ENCODE measurements around the gene ZNRF2. TPM values are rescaled to one million over a fixed set of nuclear protein-coding genes. Genes with fewer than 3 reads are reported as not detected.

The ZNRF2 gene
- total RNA-seq, 2 donors from 2014 or later, result 36.1 to 42.5 TPM

GRCh38 chr7:30382607-30383006 is 98.2 kb downstream of the ZNRF2 start:
- Histone ChIP-seq H3K4me3 (no peak overlapping the region), H3K9me3 (no peaks in the 10 kb centered on the region), H3K36me3 (replicated peaks in 1 of 2; ENCODE audit: insufficient read depth in 1 of 2, low read depth in 2 of 2) (no peaks in the 10 kb centered on the region), H3K4me1 (no peaks in the 10 kb centered on the region), H3K27ac (no peak overlapping the region), H3K27me3 (no peaks in the 10 kb centered on the region)
- DNase-seq (no peak), ATAC-seq (no peak)
- intact Hi-C loops (cut with DNase I), result no loop called here
- TF ChIP-seq, protein P1, sequence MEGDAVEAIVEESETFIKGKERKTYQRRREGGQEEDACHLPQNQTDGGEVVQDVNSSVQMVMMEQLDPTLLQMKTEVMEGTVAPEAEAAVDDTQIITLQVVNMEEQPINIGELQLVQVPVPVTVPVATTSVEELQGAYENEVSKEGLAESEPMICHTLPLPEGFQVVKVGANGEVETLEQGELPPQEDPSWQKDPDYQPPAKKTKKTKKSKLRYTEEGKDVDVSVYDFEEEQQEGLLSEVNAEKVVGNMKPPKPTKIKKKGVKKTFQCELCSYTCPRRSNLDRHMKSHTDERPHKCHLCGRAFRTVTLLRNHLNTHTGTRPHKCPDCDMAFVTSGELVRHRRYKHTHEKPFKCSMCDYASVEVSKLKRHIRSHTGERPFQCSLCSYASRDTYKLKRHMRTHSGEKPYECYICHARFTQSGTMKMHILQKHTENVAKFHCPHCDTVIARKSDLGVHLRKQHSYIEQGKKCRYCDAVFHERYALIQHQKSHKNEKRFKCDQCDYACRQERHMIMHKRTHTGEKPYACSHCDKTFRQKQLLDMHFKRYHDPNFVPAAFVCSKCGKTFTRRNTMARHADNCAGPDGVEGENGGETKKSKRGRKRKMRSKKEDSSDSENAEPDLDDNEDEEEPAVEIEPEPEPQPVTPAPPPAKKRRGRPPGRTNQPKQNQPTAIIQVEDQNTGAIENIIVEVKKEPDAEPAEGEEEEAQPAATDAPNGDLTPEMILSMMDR (IDR thresholded peaks at IDR 0.05), result no peak
- TF ChIP-seq POLR2A (IDR thresholded peaks at IDR 0.05), result no peak
- WGBS, 2 donors, result 36 to 40% methylated on average over 1 of the region's 1 CpG

DNA sequence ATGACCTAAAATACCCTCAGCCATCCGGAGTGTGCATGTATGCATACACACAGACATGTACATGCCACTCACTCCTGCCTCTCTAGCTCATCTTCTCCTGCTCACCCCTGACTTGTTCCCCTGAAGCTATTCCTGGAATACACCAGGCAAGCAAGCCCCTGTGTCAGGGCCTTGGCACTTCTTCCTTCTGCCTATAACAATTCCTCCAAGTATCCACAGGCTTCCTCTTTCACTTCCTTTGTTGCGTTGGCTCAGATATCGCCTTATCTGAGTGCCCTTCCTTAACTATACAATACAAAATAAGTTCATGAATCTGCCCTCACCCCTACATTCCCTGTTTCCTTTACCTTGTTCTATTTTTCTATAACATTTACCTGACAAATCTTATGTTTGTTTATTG is 105.4 kb downstream of the ZNRF2 start:
- no peaks in the 10 kb centered on the region for H3K36me3 ChIP-seq (replicated peaks in 1 of 2; ENCODE audit: insufficient read depth in 1 of 2, low read depth in 2 of 2)
- TF ChIP-seq, protein P1 (IDR thresholded peaks at IDR 0.05), result no peak
- no peak for TF ChIP-seq POLR2A (IDR thresholded peaks at IDR 0.05)
- H3K27me3 ChIP-seq, result no peaks in the 10 kb centered on the region
- DNase-seq (no peak), ATAC-seq (no peak)
- no peaks in the 10 kb centered on the region for H3K9me3 ChIP-seq
- H3K4me1 ChIP-seq, result no peaks in the 10 kb centered on the region
- H3K27ac ChIP-seq, result no peak overlapping the region
- intact Hi-C loops (cut with DNase I), result no loop called here
- no peak overlapping the region for H3K4me3 ChIP-seq
- WGBS, 2 donors, result 73 to 76% methylated on average over 3 of the region's 3 CpGs

DNA sequence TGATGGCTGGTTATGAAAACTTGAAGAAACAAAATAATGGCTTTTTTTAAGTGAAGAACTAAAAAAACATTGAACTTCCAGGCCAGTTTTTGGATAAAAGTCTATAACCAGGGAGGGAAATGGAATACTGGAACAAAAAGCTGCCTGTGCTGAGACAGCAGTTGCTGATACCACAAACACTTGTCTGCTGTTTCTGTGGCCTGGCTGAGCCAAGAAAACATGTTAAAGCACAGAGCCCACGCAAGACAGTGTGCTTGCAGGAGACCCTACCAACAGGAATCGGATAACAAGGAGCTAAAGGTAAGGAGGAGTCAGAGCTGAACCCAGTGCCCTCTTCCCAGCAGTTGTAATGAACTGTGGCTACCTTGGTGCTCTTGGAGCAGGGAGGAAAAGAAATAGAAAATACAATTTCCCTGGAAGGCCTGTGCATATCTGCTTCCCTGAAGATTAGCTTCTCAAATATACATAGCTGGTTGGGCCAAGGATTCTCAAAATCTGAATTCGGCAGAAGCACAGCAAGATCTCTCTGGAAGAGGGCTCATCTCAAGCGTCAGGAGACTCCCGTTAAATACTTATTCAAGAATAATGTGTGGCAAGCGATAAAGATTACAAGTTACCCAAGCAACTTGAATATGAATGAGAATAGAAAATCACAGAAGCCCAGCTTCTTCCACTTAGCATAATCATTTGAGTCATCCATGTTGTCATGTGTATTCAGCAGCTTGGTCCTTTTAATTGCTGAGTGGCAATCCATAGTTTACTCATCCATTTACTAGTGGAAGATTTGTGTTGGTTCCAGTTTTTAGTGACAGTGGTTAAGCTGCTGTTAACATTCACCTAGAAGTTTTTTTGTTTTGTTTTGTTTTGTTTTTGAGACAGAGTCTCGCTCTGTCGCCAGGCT is 106.6 kb downstream of the ZNRF2 start:
- WGBS, 2 donors, result 89 to 94% methylated on average over 8 of the region's 8 CpGs
- Histone ChIP-seq H3K4me3 (no peak overlapping the region), H3K36me3 (replicated peaks in 1 of 2; ENCODE audit: insufficient read depth in 1 of 2, low read depth in 2 of 2) (no peaks in the 10 kb centered on the region), H3K4me1 (no peaks in the 10 kb centered on the region), H3K9me3 (no peaks in the 10 kb centered on the region), H3K27ac (no peak overlapping the region), H3K27me3 (no peaks in the 10 kb centered on the region)
- intact Hi-C loops (cut with DNase I), result no loop called here
- ATAC-seq (no peak), DNase-seq (no peak)
- TF ChIP-seq, protein P1 (IDR thresholded peaks at IDR 0.05), result no peak
- TF ChIP-seq POLR2A (IDR thresholded peaks at IDR 0.05), result no peak

DNA sequence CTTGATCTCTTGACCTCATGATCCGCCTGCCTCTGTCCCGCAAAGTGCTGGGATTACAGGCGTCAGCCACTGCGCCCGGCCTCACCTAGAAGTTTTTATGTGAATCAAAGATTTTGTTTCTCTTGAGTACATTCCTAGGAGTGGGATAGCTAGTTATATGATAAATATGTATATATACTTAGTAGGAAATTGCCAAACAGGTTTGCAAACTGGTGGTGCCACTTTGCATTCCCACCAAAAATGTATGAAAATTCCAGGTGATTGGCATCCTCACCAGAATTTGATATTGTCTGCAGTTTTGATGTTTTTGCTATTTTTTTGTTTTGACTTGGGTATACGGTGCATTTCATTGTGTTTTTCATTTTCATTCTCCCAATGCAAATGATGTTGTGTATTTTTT is 107.4 kb downstream of the ZNRF2 start:
- H3K36me3 ChIP-seq (replicated peaks in 1 of 2; ENCODE audit: insufficient read depth in 1 of 2, low read depth in 2 of 2), result no peaks in the 10 kb centered on the region
- no peaks in the 10 kb centered on the region for H3K9me3 ChIP-seq
- no peak overlapping the region for H3K4me3 ChIP-seq
- H3K27me3 ChIP-seq, result no peaks in the 10 kb centered on the region
- no peak for TF ChIP-seq POLR2A (IDR thresholded peaks at IDR 0.05)
- TF ChIP-seq, protein P1 (IDR thresholded peaks at IDR 0.05), result no peak
- intact Hi-C loops (cut with DNase I), result no loop called here
- DNase-seq (no peak), ATAC-seq (no peak)
- no peak overlapping the region for H3K27ac ChIP-seq
- H3K4me1 ChIP-seq, result no peaks in the 10 kb centered on the region
- 94 to 95% methylated on average over 6 of the region's 6 CpGs for WGBS, 2 donors

- H3K4me1 ChIP-seq, result no peaks in the 10 kb centered on the region
- intact Hi-C loops (cut with DNase I), result no loop called here
- no peak for TF ChIP-seq POLR2A (IDR thresholded peaks at IDR 0.05)
- TF ChIP-seq, protein P1 (IDR thresholded peaks at IDR 0.05), result no peak
- WGBS, 2 donors, result 83 to 91% methylated on average over 4 of the region's 4 CpGs
- H3K36me3 ChIP-seq (replicated peaks in 1 of 2; ENCODE audit: insufficient read depth in 1 of 2, low read depth in 2 of 2), result no peaks in the 10 kb centered on the region
- H3K4me3 ChIP-seq, result no peak overlapping the region
- DNase-seq (no peak), ATAC-seq (no peak)
- no peaks in the 10 kb centered on the region for H3K27me3 ChIP-seq
- H3K27ac ChIP-seq, result no peak overlapping the region
- no peaks in the 10 kb centered on the region for H3K9me3 ChIP-seq
These were observed 111.3 kb downstream of the ZNRF2 start for GRCh38 chr7:30395676-30396075.

Measured in body of pancreas (tissue), 4 donors.